ENCODE results near the gene RNF144A. TPM values are rescaled to one million over a fixed set of nuclear protein-coding genes. Genes with fewer than 3 reads are reported as not detected.

The RNF144A gene
- total RNA-seq, 2 donors from 2014 or later, result 52.7 to 109 TPM

DNA sequence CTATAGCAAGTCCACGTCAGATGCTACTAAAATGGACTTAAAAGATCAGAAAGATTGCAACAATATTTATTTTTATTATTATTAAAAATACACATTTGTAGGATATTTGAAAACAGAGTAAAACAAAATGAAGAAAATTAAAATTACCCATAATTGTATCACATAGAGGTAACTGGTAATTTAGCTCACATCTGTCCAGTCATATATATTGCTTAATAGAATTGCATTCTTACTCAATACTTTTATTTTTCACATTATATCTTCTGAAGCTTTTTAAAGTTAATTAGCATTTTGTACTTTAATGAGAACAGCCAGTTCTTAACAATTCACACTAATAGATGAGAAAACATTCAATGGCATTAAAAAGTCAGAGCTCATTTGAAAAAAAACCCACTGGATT is 11.5 kb upstream of the RNF144A start:
- H3K27ac ChIP-seq, result no peak overlapping the region
- TF ChIP-seq, protein P1, sequence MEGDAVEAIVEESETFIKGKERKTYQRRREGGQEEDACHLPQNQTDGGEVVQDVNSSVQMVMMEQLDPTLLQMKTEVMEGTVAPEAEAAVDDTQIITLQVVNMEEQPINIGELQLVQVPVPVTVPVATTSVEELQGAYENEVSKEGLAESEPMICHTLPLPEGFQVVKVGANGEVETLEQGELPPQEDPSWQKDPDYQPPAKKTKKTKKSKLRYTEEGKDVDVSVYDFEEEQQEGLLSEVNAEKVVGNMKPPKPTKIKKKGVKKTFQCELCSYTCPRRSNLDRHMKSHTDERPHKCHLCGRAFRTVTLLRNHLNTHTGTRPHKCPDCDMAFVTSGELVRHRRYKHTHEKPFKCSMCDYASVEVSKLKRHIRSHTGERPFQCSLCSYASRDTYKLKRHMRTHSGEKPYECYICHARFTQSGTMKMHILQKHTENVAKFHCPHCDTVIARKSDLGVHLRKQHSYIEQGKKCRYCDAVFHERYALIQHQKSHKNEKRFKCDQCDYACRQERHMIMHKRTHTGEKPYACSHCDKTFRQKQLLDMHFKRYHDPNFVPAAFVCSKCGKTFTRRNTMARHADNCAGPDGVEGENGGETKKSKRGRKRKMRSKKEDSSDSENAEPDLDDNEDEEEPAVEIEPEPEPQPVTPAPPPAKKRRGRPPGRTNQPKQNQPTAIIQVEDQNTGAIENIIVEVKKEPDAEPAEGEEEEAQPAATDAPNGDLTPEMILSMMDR (IDR thresholded peaks at IDR 0.05), result no peak
- no peak for TF ChIP-seq POLR2A (IDR thresholded peaks at IDR 0.05)
- no peaks in the 10 kb centered on the region for H3K9me3 ChIP-seq
- H3K4me3 ChIP-seq, result no peak overlapping the region
- no peaks in the 10 kb centered on the region for H3K36me3 ChIP-seq (replicated peaks in 1 of 2; ENCODE audit: insufficient read depth in 1 of 2, low read depth in 2 of 2)
- H3K27me3 ChIP-seq, result no peaks in the 10 kb centered on the region
- DNase-seq (no peak), ATAC-seq (no peak)
- H3K4me1 ChIP-seq, result no peaks in the 10 kb centered on the region
- intact Hi-C loops (cut with DNase I), result no loop called here
- WGBS, 2 donors, result 88 to 97% methylated on average over 1 of the region's 1 CpG

DNA sequence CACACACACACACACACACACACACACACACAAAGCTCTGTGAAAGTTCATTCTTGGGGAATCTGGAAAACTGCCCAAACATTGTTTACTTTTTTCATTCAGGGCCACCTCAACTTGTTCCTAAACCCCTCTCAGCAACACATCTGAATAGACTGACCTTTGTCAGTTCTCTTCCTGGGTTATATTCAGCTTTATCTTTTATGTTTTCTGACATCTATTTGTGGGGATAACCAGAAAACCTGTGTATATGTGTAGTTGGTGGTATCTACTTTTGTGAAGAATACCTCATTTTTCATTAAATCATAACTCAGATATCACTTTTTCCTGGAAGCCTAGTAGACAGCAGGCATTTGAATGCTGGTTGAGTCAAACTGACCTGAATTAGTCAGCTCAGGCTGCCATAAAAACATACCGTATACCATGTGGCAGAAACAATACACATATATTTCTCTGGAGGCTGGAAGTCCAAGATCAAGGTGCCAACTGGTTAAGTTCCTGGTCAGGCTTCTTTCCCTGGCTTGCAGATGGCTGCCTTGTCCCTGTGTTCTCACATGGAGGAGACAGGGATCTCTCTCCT is 11.0 kb upstream of the RNF144A start:
- Histone ChIP-seq H3K9me3 (no peaks in the 10 kb centered on the region), H3K36me3 (replicated peaks in 1 of 2; ENCODE audit: insufficient read depth in 1 of 2, low read depth in 2 of 2) (no peaks in the 10 kb centered on the region), H3K4me3 (no peak overlapping the region), H3K27ac (no peak overlapping the region), H3K4me1 (no peaks in the 10 kb centered on the region), H3K27me3 (no peaks in the 10 kb centered on the region)
- TF ChIP-seq, protein P1 (IDR thresholded peaks at IDR 0.05), result no peak
- no peak for TF ChIP-seq POLR2A (IDR thresholded peaks at IDR 0.05)
- WGBS, 2 donors, result 79 to 83% methylated on average over 1 of the region's 1 CpG
- intact Hi-C loops (cut with DNase I), result no loop called here
- DNase-seq, result no peak
- no peak for ATAC-seq

DNA sequence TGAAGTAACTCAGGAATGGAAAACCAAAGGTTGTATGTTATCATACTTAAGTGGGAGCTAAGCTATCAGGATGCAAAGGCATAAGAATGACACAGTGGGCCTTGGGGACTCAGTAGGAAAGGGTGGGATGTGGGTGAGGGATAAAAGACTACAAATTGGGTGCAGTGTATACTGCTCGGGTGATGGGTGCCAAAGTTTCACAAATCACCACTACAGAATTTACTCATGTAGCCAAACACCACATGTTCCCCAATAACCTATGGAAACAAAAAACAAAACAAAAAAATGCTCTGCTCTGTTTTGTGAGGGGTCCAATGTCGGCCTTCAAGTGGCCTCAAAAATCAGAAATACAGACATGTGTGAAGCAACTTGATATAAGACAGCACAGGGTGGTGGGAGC is 8.9 kb upstream of the RNF144A start:
- intact Hi-C loops (cut with DNase I), result no loop called here
- DNase-seq (no peak), ATAC-seq (no peak)
- Histone ChIP-seq H3K27me3 (no peaks in the 10 kb centered on the region), H3K36me3 (replicated peaks in 1 of 2; ENCODE audit: insufficient read depth in 1 of 2, low read depth in 2 of 2) (no peaks in the 10 kb centered on the region), H3K27ac (no peak overlapping the region), H3K9me3 (no peaks in the 10 kb centered on the region), H3K4me1 (no peaks in the 10 kb centered on the region), H3K4me3 (no peak overlapping the region)
- no peak for TF ChIP-seq POLR2A (IDR thresholded peaks at IDR 0.05)
- TF ChIP-seq, protein P1 (IDR thresholded peaks at IDR 0.05), result no peak
- 87 to 95% methylated on average over 2 of the region's 2 CpGs for WGBS, 2 donors

DNA sequence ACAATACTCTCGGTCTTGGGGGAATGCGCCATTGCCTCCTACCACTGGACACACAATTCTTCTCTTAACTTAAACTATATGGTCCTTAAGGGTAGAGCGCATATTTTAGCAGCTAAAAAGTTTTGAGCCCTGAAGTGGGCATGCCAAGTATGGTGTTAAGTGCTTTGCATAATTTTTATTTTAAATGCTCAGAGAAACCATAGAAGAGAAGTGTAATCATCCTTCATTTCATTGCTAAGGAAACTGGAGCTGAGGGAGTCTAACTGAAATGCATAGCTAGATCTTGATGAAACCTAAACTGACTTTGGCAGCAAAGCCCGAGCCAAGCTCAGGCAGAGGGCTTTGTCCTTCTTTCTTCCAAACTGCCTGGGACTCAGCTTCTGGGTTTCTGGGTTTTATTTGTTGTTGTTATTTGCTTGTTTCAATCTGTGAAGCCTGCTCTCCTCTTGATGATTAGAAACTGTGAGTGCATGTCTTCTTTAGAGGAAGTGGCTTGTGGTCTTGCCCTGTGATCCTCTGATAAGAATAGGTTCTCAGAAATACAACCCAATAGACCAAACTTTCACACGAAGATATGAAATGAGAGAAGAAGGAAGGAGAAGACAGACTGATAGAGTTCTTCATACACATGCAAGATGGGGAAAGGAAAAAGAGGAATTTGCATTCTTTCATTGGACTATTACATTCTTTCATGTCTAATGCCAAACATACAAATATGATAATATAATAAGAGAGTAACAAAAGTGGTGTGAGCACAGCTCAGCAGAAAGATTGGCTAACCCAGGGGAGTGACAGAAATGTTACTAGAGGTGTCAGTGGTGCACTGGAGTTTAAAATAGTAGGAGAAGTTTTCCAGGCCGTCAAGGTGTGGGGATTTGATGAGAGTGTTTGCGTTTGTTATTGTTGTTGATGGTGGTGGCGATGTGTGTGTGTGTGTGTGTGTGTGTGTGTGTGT is 7.5 kb upstream of the RNF144A start:
- intact Hi-C loops (cut with DNase I), result no loop called here
- WGBS, 2 donors, result 75 to 84% methylated on average over 8 of the region's 8 CpGs
- no peak for ATAC-seq
- H3K27ac ChIP-seq, result no peak overlapping the region
- no peaks in the 10 kb centered on the region for H3K4me1 ChIP-seq
- H3K36me3 ChIP-seq (replicated peaks in 1 of 2; ENCODE audit: insufficient read depth in 1 of 2, low read depth in 2 of 2), result no peaks in the 10 kb centered on the region
- no peaks in the 10 kb centered on the region for H3K9me3 ChIP-seq
- DNase-seq, result no peak
- no peaks in the 10 kb centered on the region for H3K27me3 ChIP-seq
- TF ChIP-seq, protein P1 (IDR thresholded peaks at IDR 0.05), result no peak
- TF ChIP-seq POLR2A (IDR thresholded peaks at IDR 0.05), result no peak
- H3K4me3 ChIP-seq, result no peak overlapping the region

Data from body of pancreas (tissue), 4 donors.